ENCODE data around the gene IGSF21. TPM values are rescaled to one million over a fixed set of nuclear protein-coding genes. Genes with fewer than 3 reads are reported as not detected.

The IGSF21 gene
- total and polyA plus RNA-seq, 2 donors (not counting 3 experiments of a cell fraction or from before 2014, with no cell fraction given), result not detected

- BruUV-seq (replicated peaks), result no TSS peak
- FAIRE-seq (no peak), DNase-seq (ENCODE audit: low read depth, low spot score) (no peak)
- Histone ChIP-seq H3K27ac (ENCODE audit: insufficient read depth, low read depth, low read length) (no peak overlapping the region), H3K4me1 (ENCODE audit: control insufficient read depth, extremely low read depth, insufficient read depth, low read length) (no peaks in the 10 kb centered on the region), H3K9me3 (replicated peaks; ENCODE audit: control insufficient read depth, insufficient read depth, low read length) (no peaks in the 10 kb centered on the region), H3K4me3 (replicated peaks in 1 of 3; ENCODE audit: insufficient read depth in 1 of 3, low read depth in 1 of 3, low read length in 3 of 3) (no peak overlapping the region), H3K9ac (replicated peaks; ENCODE audit: extremely low read depth, insufficient read depth, low read length) (no peak overlapping the region), H3K9me1 (replicated peaks; ENCODE audit: control insufficient read depth, extremely low read depth, insufficient read depth, low read length) (no peaks in the 10 kb centered on the region), H3K36me3 (ENCODE audit: control insufficient read depth in 2 of 2, extremely low read depth in 1 of 2, insufficient read depth in 2 of 2, low read length in 2 of 2) (no peaks in the 10 kb centered on the region), H3K79me2 (ENCODE audit: control insufficient read depth, insufficient read depth, low read length) (no peaks in the 10 kb centered on the region), H3K4me2 (ENCODE audit: insufficient read depth, low read length) (no peak overlapping the region), H2AFZ (ENCODE audit: low read depth, low read length) (no peak overlapping the region), H3K27me3 (ENCODE audit: control insufficient read depth in 2 of 2, insufficient read depth in 2 of 2, low read length in 2 of 2) (peaks cover 20 to 40% of the 10 kb centered on the region in 2 experiments), H4K20me1 (replicated peaks; ENCODE audit: control insufficient read depth, extremely low read depth, insufficient read depth, low read length) (no peaks in the 10 kb centered on the region)
- ChIA-PET POLR2A (no interaction called here), CTCF (no interaction called here)
- dilution Hi-C loops (cut with MboI; ENCODE audit: extremely low pct_ligation_motif_present, low sequenced_read_pairs) (no loop called here), intact Hi-C loops (cut with micrococcal nuclease) (no loop called here)
- TF ChIP-seq GATA2 (IDR thresholded peaks at IDR 0.05; ENCODE audit: insufficient read depth, insufficient read length, low read depth, low read length), result no peak
- TF ChIP-seq POLR2AphosphoS5 (IDR thresholded peaks at IDR 0.05; ENCODE audit: insufficient read depth, low read depth, low read length), result no peak
- TF ChIP-seq, protein P1, sequence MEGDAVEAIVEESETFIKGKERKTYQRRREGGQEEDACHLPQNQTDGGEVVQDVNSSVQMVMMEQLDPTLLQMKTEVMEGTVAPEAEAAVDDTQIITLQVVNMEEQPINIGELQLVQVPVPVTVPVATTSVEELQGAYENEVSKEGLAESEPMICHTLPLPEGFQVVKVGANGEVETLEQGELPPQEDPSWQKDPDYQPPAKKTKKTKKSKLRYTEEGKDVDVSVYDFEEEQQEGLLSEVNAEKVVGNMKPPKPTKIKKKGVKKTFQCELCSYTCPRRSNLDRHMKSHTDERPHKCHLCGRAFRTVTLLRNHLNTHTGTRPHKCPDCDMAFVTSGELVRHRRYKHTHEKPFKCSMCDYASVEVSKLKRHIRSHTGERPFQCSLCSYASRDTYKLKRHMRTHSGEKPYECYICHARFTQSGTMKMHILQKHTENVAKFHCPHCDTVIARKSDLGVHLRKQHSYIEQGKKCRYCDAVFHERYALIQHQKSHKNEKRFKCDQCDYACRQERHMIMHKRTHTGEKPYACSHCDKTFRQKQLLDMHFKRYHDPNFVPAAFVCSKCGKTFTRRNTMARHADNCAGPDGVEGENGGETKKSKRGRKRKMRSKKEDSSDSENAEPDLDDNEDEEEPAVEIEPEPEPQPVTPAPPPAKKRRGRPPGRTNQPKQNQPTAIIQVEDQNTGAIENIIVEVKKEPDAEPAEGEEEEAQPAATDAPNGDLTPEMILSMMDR (IDR thresholded peaks at IDR 0.05; ENCODE audit: extremely low read depth in 1 of 2, insufficient read depth in 1 of 2, low read depth in 1 of 2, low read length in 2 of 2), result no peak
- no peak for TF ChIP-seq JUN (IDR thresholded peaks at IDR 0.05; ENCODE audit: borderline replicate concordance, insufficient read depth, insufficient read length, low read depth)
These were observed 3.4 kb downstream of the IGSF21 start for GRCh38 chr1:18110968-18111367.

- FAIRE-seq (no peak), DNase-seq (ENCODE audit: low read depth, low spot score) (no peak)
- POLR2A ChIA-PET, result no interaction called here
- Histone ChIP-seq H2AFZ (ENCODE audit: low read depth, low read length) (no peak overlapping the region), H3K9me1 (replicated peaks; ENCODE audit: control insufficient read depth, extremely low read depth, insufficient read depth, low read length) (no peaks in the 10 kb centered on the region), H3K27ac (ENCODE audit: insufficient read depth, low read depth, low read length) (no peak overlapping the region), H4K20me1 (replicated peaks; ENCODE audit: control insufficient read depth, extremely low read depth, insufficient read depth, low read length) (no peaks in the 10 kb centered on the region), H3K36me3 (ENCODE audit: control insufficient read depth in 2 of 2, extremely low read depth in 1 of 2, insufficient read depth in 2 of 2, low read length in 2 of 2) (no peaks in the 10 kb centered on the region), H3K79me2 (ENCODE audit: control insufficient read depth, insufficient read depth, low read length) (no peaks in the 10 kb centered on the region), H3K4me1 (ENCODE audit: control insufficient read depth, extremely low read depth, insufficient read depth, low read length) (no peaks in the 10 kb centered on the region), H3K9me3 (replicated peaks; ENCODE audit: control insufficient read depth, insufficient read depth, low read length) (no peaks in the 10 kb centered on the region), H3K4me3 (replicated peaks in 1 of 3; ENCODE audit: insufficient read depth in 1 of 3, low read depth in 1 of 3, low read length in 3 of 3) (no peak overlapping the region), H3K27me3 (ENCODE audit: control insufficient read depth in 2 of 2, insufficient read depth in 2 of 2, low read length in 2 of 2) (peaks cover 20 to 40% of the 10 kb centered on the region in 2 experiments), H3K4me2 (ENCODE audit: insufficient read depth, low read length) (no peak overlapping the region), H3K9ac (replicated peaks; ENCODE audit: extremely low read depth, insufficient read depth, low read length) (no peak overlapping the region)
- no TSS peak for BruUV-seq (replicated peaks)
- dilution Hi-C loops (cut with MboI; ENCODE audit: extremely low pct_ligation_motif_present, low sequenced_read_pairs), result no loop called here
- intact Hi-C loops (cut with micrococcal nuclease), result no loop called here
- no peak for TF ChIP-seq FOS (IDR thresholded peaks at IDR 0.05; ENCODE audit: borderline replicate concordance, insufficient read depth, low read length)
- TF ChIP-seq MYC (IDR thresholded peaks at IDR 0.05; ENCODE audit: low read depth, low read length), result no peak
- TF ChIP-seq EZH2 (IDR thresholded peaks at IDR 0.05; ENCODE audit: borderline replicate concordance, low read depth, low read length, severe bottlenecking), result no peak
- TF ChIP-seq POLR2A (IDR thresholded peaks at IDR 0.05; ENCODE audit: low read depth, low read length), result no peak
- no peak for TF ChIP-seq JUN (IDR thresholded peaks at IDR 0.05; ENCODE audit: borderline replicate concordance, insufficient read depth, insufficient read length, low read depth)
- TF ChIP-seq MAX (IDR thresholded peaks at IDR 0.05; ENCODE audit: insufficient read depth, insufficient read length), result no peak
- TF ChIP-seq GATA2 (IDR thresholded peaks at IDR 0.05; ENCODE audit: insufficient read depth, insufficient read length, low read depth, low read length), result no peak
- no peak for TF ChIP-seq POLR2AphosphoS5 (IDR thresholded peaks at IDR 0.05; ENCODE audit: insufficient read depth, low read depth, low read length)
- TF ChIP-seq, protein P1 (IDR thresholded peaks at IDR 0.05; ENCODE audit: extremely low read depth in 1 of 2, insufficient read depth in 1 of 2, low read depth in 1 of 2, low read length in 2 of 2), result no peak
- CTCF ChIA-PET, result no interaction called here
These were observed 4.2 kb downstream of the IGSF21 start for GRCh38 chr1:18111605-18112297.
